Measurements from ENCODE around the gene CUTC. TPM values are rescaled to one million over a fixed set of nuclear protein-coding genes. Genes with fewer than 3 reads are reported as not detected.

Gene CUTC
- total RNA-seq, 1 donor from 2014 or later, result 16.4 TPM

DNA sequence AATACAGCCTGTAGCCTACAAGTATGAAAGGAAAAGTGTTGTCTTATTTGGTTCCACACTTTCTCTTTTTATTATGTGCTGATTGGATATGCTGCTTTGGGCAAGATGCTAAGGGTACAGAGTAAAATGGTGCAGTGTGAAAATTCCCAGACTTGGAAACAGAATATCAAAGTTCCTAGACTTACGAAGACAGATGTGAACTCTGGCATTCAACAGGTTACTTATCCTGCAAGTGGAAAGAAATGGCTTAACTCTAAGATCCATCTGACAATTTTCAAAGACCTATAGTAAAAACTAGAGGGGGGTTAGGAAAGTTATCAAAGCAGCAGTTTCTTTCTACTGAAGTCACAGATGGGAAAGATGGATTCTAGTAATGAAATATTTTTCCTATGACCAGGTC is 24.1 kb downstream of the CUTC start:
- Histone ChIP-seq H3K27me3 (ENCODE audit: low read depth) (no peaks in the 10 kb centered on the region), H3K4me1 (no peaks in the 10 kb centered on the region), H3K27ac (no peak overlapping the region), H3K36me3 (peaks cover 95% of the 10 kb centered on the region), H3K9me3 (no peaks in the 10 kb centered on the region), H3K4me3 (no peak overlapping the region)
- intact Hi-C loops (cut with DNase I), result no loop called here
- TF ChIP-seq, protein P1, sequence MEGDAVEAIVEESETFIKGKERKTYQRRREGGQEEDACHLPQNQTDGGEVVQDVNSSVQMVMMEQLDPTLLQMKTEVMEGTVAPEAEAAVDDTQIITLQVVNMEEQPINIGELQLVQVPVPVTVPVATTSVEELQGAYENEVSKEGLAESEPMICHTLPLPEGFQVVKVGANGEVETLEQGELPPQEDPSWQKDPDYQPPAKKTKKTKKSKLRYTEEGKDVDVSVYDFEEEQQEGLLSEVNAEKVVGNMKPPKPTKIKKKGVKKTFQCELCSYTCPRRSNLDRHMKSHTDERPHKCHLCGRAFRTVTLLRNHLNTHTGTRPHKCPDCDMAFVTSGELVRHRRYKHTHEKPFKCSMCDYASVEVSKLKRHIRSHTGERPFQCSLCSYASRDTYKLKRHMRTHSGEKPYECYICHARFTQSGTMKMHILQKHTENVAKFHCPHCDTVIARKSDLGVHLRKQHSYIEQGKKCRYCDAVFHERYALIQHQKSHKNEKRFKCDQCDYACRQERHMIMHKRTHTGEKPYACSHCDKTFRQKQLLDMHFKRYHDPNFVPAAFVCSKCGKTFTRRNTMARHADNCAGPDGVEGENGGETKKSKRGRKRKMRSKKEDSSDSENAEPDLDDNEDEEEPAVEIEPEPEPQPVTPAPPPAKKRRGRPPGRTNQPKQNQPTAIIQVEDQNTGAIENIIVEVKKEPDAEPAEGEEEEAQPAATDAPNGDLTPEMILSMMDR (IDR thresholded peaks at IDR 0.05), result no peak
- ATAC-seq (no peak), DNase-seq (no peak)

DNA sequence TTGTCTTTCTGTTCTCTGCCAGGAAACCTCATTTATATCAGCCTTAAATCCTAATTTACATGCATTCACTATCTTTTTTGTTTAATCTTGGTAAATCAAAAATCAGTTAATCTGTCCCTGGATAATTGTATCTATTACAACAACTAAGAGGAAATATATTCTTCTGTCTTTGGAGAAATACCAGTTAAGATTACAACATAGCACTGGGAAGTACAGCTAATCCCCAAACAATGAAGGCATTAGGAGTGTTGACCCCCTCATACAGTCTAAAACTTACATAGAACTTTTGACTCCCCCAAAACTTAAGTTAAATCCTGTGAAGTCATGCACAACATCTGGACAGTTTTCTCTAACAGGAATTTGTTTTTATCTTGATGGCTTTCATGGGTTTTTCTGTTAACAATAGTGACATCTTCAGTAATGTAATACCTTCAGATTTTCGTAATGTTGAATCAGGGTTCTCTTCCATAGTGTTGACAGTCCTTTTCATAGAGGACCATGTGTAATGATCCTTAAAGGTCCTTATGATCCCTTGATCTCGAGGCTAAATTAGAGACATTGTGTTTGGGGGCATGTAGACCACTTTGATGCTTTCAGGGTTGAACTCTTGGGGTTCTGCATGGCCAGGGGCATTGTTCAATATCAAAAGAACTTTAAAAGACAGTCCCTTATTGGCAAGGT is 26.3 kb downstream of the CUTC start:
- intact Hi-C loops (cut with DNase I), result no loop called here
- Histone ChIP-seq H3K27me3 (ENCODE audit: low read depth) (no peaks in the 10 kb centered on the region), H3K36me3 (peaks cover 73% of the 10 kb centered on the region), H3K9me3 (no peaks in the 10 kb centered on the region), H3K4me3 (no peak overlapping the region), H3K27ac (no peak overlapping the region), H3K4me1 (no peaks in the 10 kb centered on the region)
- TF ChIP-seq, protein P1 (IDR thresholded peaks at IDR 0.05), result no peak
- no peak for ATAC-seq
- DNase-seq, result no peak

DNA sequence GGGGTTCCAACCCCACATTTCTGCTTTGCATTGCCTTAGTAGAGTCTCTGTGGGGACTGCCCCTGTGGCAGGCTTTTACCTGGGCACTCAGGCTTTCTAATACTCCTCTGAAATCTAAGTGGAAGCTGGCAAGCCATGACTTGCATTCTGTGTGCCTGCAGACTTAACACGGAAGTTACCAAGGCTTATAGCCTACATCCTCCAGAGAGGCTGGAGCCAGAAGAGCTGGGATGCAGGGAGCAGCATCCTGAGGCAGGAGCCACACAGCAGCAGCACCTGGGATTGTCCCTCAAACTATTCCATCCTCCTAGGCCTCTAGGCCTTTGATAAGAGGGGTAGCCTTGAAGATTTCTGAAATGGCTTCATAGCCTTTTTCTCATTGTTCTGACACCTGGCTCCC is 28.3 kb downstream of the CUTC start:
- DNase-seq, result no peak
- Histone ChIP-seq H3K27me3 (ENCODE audit: low read depth) (no peaks in the 10 kb centered on the region), H3K27ac (no peak overlapping the region), H3K4me1 (no peaks in the 10 kb centered on the region), H3K36me3 (peaks cover 54% of the 10 kb centered on the region), H3K9me3 (no peaks in the 10 kb centered on the region), H3K4me3 (no peak overlapping the region)
- no peak for ATAC-seq
- TF ChIP-seq, protein P1 (IDR thresholded peaks at IDR 0.05), result no peak
- intact Hi-C loops (cut with DNase I), result no loop called here

DNA sequence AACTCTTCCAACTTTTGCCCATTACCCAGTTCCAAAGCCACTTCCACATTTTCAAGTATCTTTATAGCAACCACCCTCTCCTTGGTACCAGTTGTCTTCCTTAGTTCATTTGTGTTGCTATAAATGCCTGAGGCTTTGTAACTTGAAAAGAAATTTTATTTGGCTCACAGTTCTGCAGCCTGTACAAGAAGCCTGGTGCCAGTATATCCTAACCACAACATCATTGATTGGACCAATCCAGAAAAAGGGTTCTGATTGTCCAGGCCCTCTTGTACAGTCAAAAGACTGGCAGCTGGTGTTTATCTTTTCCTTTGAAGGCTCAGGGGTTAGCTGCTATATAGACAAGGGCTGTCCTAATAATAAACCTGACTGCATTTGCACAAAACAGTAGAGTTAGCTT is 29.3 kb downstream of the CUTC start:
- DNase-seq, result no peak
- no peaks in the 10 kb centered on the region for H3K4me1 ChIP-seq
- intact Hi-C loops (cut with DNase I), result no loop called here
- H3K36me3 ChIP-seq, result peaks cover 43% of the 10 kb centered on the region
- TF ChIP-seq, protein P1 (IDR thresholded peaks at IDR 0.05), result no peak
- no peaks in the 10 kb centered on the region for H3K9me3 ChIP-seq
- no peak for ATAC-seq
- H3K27me3 ChIP-seq (ENCODE audit: low read depth), result no peaks in the 10 kb centered on the region
- no peak overlapping the region for H3K4me3 ChIP-seq
- no peak overlapping the region for H3K27ac ChIP-seq

DNA sequence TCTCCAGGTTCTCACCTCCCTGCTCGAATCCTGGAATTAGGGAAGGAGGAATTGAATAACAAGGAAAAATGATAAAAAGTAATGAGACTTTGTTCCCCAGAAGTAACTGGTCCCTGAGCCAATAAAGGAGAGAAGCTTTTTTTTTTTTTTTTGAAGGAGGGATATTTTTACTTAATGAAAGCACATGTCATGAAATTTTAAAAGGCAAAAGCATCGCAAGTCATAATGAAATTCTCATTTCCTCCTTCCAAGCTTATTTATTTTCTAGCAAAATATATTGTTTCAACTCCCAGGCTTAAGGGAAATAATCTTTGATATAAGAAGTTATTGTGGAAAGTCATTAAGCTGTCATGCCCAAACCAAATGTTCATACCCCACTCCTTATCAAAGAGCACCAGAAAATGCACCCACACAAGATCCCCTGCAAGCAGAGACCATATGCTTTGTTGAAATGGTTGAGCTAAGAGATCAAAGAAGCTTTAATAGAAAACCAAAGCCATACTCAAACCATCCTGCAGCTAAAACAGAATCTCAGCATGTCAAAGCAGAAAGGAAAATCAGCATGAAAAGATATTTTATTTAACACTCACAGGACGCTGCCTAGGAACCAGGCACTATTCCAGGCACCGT is 33.8 kb downstream of the CUTC start:
- Histone ChIP-seq H3K4me1 (no peaks in the 10 kb centered on the region), H3K36me3 (no peaks in the 10 kb centered on the region), H3K9me3 (no peaks in the 10 kb centered on the region), H3K4me3 (no peak overlapping the region), H3K27ac (no peak overlapping the region), H3K27me3 (ENCODE audit: low read depth) (no peaks in the 10 kb centered on the region)
- ATAC-seq, result no peak
- intact Hi-C loops (cut with DNase I), result no loop called here
- TF ChIP-seq, protein P1 (IDR thresholded peaks at IDR 0.05), result no peak
- no peak for DNase-seq

Data from lower lobe of right lung (tissue), 2 donors.